ENCODE data around the gene RANBP3. TPM values are rescaled to one million over a fixed set of nuclear protein-coding genes. Genes with fewer than 3 reads are reported as not detected.

The RANBP3 gene
- polyA plus RNA-seq, 1 of the 3 experiments (the other 2 are of a cell fraction): 84.0 TPM

DNA sequence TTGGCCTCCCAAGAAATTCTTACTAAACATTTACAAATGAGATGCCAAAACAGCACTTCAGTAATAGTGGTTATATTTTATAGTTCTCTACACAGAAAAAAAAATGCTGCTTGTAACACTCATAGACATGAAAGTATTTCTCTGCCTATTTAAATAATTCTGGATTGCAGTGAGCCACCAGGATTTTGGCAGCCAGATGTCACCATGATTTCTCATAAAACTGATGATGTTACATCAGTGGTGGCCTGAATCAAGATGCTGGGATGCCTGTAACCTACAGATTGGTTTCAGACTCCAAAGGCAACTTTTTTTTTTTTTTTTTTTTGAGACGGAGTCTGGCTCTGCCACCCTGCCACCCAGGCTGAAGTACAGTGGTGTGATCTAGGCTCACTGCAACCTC lies 66.6 kb downstream of the RANBP3 start:
- CTCF ChIA-PET: interaction anchor here (0.7 to 0.9 kb wide), 2 partner anchors 11 to 77 kb away, joined by 3 read pairs; no protein-coding TSS in a partner anchor

More for the DNA sequence above, 66.6 kb downstream of the RANBP3 start:
- H3K4me2 ChIP-seq: no peak overlapping the region
- peaks cover 4 to 5% of the 10 kb centered on the region in 2 experiments; a peak in 2 of 4 replicates for H3K4me1 ChIP-seq (ENCODE audit: control insufficient read depth in 1 of 2, insufficient read depth in 2 of 2, low read depth in 1 of 2, low read length in 1 of 2)
- H3F3A ChIP-seq (replicated peaks; ENCODE audit: insufficient read depth): no peaks in the 10 kb centered on the region
- POLR2A ChIA-PET: no interaction called here
- TF ChIP-seq TCF12 (IDR thresholded peaks at IDR 0.05): no peak
- no peak for TF ChIP-seq RAD21 (IDR thresholded peaks at IDR 0.05; ENCODE audit: low read length)
- no peak for TF ChIP-seq JUND (IDR thresholded peaks at IDR 0.05)
- no peak for TF ChIP-seq FOXJ3 (CRISPR knock-in tag; IDR thresholded peaks at IDR 0.05)
- TF ChIP-seq, protein P1, sequence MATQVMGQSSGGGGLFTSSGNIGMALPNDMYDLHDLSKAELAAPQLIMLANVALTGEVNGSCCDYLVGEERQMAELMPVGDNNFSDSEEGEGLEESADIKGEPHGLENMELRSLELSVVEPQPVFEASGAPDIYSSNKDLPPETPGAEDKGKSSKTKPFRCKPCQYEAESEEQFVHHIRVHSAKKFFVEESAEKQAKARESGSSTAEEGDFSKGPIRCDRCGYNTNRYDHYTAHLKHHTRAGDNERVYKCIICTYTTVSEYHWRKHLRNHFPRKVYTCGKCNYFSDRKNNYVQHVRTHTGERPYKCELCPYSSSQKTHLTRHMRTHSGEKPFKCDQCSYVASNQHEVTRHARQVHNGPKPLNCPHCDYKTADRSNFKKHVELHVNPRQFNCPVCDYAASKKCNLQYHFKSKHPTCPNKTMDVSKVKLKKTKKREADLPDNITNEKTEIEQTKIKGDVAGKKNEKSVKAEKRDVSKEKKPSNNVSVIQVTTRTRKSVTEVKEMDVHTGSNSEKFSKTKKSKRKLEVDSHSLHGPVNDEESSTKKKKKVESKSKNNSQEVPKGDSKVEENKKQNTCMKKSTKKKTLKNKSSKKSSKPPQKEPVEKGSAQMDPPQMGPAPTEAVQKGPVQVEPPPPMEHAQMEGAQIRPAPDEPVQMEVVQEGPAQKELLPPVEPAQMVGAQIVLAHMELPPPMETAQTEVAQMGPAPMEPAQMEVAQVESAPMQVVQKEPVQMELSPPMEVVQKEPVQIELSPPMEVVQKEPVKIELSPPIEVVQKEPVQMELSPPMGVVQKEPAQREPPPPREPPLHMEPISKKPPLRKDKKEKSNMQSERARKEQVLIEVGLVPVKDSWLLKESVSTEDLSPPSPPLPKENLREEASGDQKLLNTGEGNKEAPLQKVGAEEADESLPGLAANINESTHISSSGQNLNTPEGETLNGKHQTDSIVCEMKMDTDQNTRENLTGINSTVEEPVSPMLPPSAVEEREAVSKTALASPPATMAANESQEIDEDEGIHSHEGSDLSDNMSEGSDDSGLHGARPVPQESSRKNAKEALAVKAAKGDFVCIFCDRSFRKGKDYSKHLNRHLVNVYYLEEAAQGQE (IDR thresholded peaks at IDR 0.05; ENCODE audit: low read depth, low read length): no peak
- TF ChIP-seq FOSL2 (IDR thresholded peaks at IDR 0.05; ENCODE audit: borderline replicate concordance, low read depth): no peak
- no peak for TF ChIP-seq MEF2A (IDR thresholded peaks at IDR 0.05; ENCODE audit: borderline replicate concordance, low read depth)
- TF ChIP-seq NFIC (IDR thresholded peaks at IDR 0.05; ENCODE audit: borderline replicate concordance): no peak
- TF ChIP-seq MXI1 (IDR thresholded peaks at IDR 0.05; ENCODE audit: low read depth, low read length): no peak
- no peak for TF ChIP-seq FOXM1 (IDR thresholded peaks at IDR 0.05; ENCODE audit: low read depth)
- TF ChIP-seq, protein P2, sequence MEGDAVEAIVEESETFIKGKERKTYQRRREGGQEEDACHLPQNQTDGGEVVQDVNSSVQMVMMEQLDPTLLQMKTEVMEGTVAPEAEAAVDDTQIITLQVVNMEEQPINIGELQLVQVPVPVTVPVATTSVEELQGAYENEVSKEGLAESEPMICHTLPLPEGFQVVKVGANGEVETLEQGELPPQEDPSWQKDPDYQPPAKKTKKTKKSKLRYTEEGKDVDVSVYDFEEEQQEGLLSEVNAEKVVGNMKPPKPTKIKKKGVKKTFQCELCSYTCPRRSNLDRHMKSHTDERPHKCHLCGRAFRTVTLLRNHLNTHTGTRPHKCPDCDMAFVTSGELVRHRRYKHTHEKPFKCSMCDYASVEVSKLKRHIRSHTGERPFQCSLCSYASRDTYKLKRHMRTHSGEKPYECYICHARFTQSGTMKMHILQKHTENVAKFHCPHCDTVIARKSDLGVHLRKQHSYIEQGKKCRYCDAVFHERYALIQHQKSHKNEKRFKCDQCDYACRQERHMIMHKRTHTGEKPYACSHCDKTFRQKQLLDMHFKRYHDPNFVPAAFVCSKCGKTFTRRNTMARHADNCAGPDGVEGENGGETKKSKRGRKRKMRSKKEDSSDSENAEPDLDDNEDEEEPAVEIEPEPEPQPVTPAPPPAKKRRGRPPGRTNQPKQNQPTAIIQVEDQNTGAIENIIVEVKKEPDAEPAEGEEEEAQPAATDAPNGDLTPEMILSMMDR (IDR thresholded peaks at IDR 0.05): no peak
- TF ChIP-seq EZH2phosphoT487 (IDR thresholded peaks at IDR 0.05; ENCODE audit: borderline replicate concordance, low read depth): no peak
- TF ChIP-seq, protein P3, sequence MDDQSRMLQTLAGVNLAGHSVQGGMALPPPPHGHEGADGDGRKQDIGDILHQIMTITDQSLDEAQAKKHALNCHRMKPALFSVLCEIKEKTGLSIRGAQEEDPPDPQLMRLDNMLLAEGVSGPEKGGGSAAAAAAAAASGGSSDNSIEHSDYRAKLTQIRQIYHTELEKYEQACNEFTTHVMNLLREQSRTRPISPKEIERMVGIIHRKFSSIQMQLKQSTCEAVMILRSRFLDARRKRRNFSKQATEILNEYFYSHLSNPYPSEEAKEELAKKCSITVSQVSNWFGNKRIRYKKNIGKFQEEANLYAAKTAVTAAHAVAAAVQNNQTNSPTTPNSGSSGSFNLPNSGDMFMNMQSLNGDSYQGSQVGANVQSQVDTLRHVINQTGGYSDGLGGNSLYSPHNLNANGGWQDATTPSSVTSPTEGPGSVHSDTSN (IDR thresholded peaks at IDR 0.05): no peak
- no peak for TF ChIP-seq GABPA (IDR thresholded peaks at IDR 0.05; ENCODE audit: low read depth)
- no peak for TF ChIP-seq GATA2 (CRISPR knock-in tag; IDR thresholded peaks at IDR 0.05)
- TF ChIP-seq TEAD4 (IDR thresholded peaks at IDR 0.05; ENCODE audit: borderline replicate concordance, insufficient read depth): no peak
- TF ChIP-seq, protein P4, sequence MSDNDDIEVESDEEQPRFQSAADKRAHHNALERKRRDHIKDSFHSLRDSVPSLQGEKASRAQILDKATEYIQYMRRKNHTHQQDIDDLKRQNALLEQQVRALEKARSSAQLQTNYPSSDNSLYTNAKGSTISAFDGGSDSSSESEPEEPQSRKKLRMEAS (IDR thresholded peaks at IDR 0.05; ENCODE audit: low read depth): no peak
- TF ChIP-seq ELF1 (IDR thresholded peaks at IDR 0.05): no peak
- TF ChIP-seq, protein P5, sequence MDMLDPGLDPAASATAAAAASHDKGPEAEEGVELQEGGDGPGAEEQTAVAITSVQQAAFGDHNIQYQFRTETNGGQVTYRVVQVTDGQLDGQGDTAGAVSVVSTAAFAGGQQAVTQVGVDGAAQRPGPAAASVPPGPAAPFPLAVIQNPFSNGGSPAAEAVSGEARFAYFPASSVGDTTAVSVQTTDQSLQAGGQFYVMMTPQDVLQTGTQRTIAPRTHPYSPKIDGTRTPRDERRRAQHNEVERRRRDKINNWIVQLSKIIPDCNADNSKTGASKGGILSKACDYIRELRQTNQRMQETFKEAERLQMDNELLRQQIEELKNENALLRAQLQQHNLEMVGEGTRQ (IDR thresholded peaks at IDR 0.05; ENCODE audit: borderline replicate concordance, low read depth, low read length): no peak
- TF ChIP-seq YY1 (IDR thresholded peaks at IDR 0.05; ENCODE audit: low read depth): no peak
- no peak overlapping the region for H3K27ac ChIP-seq (ENCODE audit: low read depth in 2 of 2, low read length in 1 of 2)
- peaks cover under 1% of the 10 kb centered on the region; the same call in 1 of the 2 replicates for H3K79me2 ChIP-seq (ENCODE audit: insufficient read depth)
- H3K27me3 ChIP-seq (ENCODE audit: insufficient read depth): no peaks in the 10 kb centered on the region
- no peak for DNase-seq
- 93% methylated on average over 1 of the region's 1 CpG for WGBS (ENCODE audit: low lambda C conversion rate)
- no peak overlapping the region for H3K9ac ChIP-seq
- H3K9me3 ChIP-seq: no peaks in the 10 kb centered on the region
- H3K4me3 ChIP-seq (ENCODE audit: low read depth in 2 of 2, low read length in 1 of 2): no peak overlapping the region
- H3K9me2 ChIP-seq: no peaks in the 10 kb centered on the region
- H2AFZ ChIP-seq (ENCODE audit: low read depth): no peak overlapping the region
- no peaks in the 10 kb centered on the region for H4K20me1 ChIP-seq (ENCODE audit: insufficient read depth)
- H3K36me3 ChIP-seq (replicated peaks in 1 of 2; ENCODE audit: control insufficient read depth in 1 of 2, insufficient read depth in 2 of 2, low read length in 1 of 2): peaks cover 4 to 12% of the 10 kb centered on the region in 2 experiments
